ENCODE data around the gene DCAF7. TPM values are rescaled to one million over a fixed set of nuclear protein-coding genes. Genes with fewer than 3 reads are reported as not detected.

Gene DCAF7
- total RNA-seq, 4 donors from 2014 or later, result 17.9 to 32.8 (median 23.9) TPM

DNA sequence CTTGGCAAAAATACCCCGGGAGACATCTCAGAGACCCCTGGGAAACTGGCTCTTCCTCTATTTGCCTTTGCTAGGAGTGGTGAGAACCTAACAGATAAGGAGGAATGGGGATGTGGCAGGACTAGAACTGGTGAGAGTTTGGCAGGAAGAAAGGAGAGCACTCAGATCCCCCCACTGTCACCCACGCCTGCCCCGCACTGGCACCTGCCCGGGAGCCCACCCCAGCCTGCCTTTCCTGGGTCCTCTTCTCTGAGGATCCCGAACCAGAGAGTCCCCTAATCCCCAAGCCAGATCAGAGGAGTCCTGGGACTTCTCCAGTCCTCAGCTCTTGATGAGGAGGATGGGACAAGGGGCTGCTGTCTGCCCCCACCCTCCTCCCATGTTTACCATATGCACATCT lies 23.4 kb upstream of the DCAF7 start:
- TF ChIP-seq, protein P1, sequence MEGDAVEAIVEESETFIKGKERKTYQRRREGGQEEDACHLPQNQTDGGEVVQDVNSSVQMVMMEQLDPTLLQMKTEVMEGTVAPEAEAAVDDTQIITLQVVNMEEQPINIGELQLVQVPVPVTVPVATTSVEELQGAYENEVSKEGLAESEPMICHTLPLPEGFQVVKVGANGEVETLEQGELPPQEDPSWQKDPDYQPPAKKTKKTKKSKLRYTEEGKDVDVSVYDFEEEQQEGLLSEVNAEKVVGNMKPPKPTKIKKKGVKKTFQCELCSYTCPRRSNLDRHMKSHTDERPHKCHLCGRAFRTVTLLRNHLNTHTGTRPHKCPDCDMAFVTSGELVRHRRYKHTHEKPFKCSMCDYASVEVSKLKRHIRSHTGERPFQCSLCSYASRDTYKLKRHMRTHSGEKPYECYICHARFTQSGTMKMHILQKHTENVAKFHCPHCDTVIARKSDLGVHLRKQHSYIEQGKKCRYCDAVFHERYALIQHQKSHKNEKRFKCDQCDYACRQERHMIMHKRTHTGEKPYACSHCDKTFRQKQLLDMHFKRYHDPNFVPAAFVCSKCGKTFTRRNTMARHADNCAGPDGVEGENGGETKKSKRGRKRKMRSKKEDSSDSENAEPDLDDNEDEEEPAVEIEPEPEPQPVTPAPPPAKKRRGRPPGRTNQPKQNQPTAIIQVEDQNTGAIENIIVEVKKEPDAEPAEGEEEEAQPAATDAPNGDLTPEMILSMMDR (IDR thresholded peaks at IDR 0.05; ENCODE audit: low read depth), result no peak

DNA sequence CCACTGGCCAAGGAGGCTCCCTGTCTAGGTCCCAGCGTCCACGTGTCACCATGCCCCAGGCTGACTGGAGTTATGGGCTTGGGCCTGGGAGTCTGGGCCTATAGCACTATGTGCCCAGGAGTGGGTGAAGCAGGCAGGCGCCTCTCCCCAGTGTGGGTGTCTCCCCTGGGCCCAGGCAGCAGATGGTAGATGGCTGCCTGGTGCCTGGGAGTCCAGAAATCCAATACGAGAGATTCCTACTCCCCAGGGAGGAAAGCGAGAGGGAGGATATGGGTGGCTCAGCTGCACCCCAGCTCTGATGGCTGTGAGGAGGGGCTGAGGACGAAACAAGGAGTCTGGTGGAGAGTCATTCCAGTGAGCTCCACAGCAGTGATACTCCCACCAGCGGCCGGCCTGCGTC lies 22.1 kb upstream of the DCAF7 start:
- TF ChIP-seq, protein P1 (IDR thresholded peaks at IDR 0.05; ENCODE audit: low read depth), result no peak

DNA sequence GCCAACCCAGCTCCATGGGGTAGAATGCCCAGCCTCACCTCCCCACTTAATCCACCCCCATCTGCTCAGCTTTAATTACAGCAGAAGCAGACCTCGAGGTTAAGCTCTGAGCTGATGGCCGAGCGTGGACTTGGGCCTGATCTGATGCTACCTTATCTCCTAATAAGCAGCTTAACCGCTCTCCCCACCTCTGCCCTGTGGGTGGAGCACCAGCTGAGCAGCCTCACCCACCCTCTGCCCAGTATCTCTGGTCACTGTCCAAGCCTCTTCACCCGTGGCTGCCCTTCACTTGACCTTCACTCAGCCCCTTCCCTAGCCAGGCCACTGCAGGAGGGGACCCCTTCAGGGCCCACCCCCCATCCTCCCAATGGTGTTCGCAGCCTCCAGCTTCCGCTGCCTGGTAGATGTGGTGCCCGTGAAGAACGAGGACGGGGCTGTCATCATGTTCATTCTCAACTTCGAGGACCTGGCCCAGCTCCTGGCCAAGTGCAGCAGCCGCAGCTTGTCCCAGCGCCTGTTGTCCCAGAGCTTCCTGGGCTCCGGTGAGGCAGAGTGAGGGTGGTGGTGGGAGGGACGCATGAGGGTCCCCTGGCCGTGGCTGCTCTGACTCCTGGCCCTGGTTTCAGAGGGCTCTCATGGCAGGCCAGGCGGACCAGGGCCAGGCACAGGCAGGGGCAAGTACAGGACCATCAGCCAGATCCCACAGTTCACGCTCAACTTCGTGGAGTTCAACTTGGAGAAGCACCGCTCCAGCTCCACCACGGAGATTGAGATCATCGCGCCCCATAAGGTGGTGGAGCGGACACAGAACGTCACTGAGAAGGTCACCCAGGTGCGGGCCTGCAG lies 20.3 kb upstream of the DCAF7 start:
- TF ChIP-seq, protein P1 (IDR thresholded peaks at IDR 0.05; ENCODE audit: low read depth), result no peak

DNA sequence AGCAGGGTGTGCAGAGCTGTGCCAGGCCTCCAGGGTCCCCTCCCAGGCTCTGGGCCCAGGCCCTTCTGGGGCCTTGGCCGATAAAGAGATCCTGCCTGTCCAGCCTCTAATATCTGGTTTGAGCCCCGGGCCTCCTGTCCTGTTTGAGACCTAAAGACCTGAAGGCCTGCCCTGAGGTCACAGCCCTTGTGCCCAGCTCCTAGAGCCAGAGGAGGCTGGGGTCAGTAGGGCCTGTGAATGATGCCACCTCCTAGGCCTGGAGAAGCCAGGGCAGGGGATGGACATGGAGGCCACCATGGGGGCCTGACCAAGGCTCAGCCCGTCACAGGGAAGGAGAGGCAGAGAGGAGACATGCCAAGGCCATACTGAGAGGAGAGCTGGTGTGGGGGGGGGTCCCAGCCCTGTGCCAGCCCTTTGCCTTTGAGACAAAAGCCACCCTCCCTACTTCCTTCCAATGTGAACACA lies 19.7 kb upstream of the DCAF7 start:
- TF ChIP-seq, protein P1 (IDR thresholded peaks at IDR 0.05; ENCODE audit: low read depth), result no peak

DNA sequence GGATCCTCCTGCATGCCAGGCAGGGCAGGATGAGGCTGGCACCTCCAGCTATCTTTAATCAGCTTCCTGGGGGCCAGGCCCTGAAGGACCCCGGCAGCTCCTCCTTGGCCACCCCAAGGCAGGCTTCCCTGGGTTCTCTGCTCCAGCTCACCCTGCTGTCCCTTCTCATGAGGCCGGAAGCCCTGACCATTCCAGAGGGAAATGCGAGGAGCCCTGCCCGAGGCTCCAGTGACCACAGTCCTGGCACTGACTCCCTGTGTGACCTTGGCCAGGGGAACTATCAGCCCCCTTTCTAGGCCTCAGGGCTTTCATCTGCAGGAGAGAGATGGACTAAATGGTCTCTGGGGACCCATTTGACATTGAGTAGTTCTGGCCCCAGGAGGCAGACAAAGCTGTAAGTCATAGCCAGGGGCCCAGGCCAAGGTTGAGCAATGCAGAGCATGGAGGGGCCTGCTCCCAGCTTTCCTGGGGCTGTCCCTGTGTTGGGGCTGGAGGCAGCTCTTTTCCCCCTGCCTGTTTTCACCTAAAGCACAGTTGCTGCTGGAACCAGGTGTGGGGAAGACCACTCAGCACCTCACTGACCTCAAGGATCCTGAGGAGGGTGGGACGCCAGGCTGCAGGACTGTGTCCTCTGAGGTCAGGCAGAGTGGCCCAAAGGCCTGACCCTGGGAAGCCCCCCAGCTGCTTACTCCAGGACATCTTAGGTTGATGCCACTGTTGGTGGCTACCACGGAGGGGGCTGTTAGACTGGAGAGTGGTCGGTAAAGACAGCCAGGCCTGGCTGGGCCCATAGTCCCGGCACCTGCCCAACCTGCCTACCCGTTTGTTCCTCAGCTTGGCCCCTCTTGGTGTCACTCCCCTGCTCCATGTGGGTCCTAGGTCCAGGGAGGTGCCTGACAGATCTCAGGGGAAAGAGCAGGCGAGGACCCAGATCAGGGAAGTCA lies 19.0 kb upstream of the DCAF7 start:
- TF ChIP-seq, protein P1 (IDR thresholded peaks at IDR 0.05; ENCODE audit: low read depth), result no peak

DNA sequence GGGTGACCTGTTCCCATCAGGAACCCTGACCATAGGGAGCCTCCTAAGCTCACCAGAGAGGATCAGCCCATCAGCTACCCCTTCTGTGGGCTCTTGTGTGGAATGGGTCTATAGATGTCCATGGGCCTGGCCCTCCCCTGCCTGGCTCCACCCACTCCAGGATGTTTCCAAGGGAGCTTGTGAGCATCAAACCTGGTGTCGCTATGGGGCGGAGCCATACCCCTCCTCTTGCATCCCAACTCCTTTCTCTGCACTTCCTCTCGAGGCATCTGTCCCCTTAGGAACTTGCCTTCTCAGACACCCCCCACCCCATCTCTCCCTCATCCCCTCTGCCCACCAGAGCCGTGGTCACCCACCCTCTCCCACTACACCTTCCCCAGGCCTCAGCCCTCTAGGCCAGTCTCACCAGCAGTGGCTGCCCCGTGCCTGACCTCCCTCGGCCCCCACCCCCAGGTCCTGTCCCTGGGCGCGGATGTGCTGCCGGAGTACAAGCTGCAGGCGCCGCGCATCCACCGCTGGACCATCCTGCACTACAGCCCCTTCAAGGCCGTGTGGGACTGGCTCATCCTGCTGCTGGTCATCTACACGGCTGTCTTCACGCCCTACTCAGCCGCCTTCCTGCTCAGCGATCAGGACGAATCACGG lies 16.7 kb upstream of the DCAF7 start:
- TF ChIP-seq, protein P1 (IDR thresholded peaks at IDR 0.05; ENCODE audit: low read depth), result no peak
